GM15510 (cell line): ENCODE data around the gene MRPL41.

Experiments used
- POLR2A ChIP-seq: IDR thresholded peaks from 3 replicates; pipeline ENCODE4 v1.6.1; 2011; ENCODE audit warnings: borderline replicate concordance; ENCODE audit not compliant: insufficient read length; ENCODE audit errors: extremely low read depth

Gene MRPL41

DNA sequence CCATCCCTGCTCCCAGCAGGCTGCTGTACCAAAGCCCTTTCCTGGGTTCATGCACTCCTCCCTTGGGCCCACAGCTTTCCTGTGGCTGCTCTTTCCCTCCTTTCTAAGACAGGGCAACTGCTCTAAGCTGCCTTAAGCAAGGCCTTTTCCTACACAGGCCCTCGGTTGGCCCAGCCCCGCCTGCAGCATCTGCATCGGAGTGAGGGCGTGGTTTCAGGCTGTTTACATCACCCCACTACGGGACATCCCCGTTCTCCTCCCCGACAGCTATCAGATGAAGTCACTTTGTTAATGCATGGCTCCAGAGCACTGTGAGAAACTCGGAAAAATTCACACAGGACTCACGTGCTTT, 23.7 kb downstream of the MRPL41 start:
- TF ChIP-seq POLR2A: no peak

DNA sequence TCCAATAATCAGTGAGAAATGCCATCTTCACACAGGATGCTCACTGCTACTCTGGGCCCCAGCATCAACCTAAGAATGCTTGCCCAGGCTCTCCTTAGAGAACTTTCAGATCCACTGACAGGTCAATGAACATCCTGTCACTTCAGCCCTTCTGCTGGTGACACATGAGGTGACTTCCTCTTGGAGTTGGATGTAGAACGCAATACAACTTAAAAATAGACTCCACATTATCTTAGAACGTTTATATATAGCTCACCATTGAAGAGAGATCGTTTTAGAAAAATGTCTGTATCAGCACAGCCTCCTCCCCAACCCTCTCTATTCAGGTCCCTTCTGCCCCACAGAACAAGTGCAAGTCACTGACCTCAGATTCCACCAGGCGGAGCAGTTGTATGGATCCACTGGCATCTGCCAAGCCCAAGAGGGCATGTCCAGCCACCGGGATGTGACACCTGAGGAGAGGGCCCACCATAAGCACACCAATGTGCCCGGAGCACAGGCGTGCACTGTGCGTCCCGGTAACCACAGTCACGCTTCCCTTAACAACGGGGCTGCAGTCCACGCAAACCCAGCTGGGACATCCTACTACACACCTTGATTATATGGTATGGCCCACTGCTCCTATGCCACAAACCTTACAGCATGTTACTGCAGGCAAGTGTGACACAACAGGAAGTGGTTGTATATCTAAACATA, 24.2 kb downstream of the MRPL41 start:
- TF ChIP-seq POLR2A: no peak

- TF ChIP-seq POLR2A: peak; percentile 88
Measured at GRCh38 chr9:137578518-137579258, 27.0 kb downstream of the MRPL41 start, which contains the start of gene DPH7. Gene DPH7 (minus strand): TSS chr9:137578925. CDS start chr9:137578777, 148 bp downstream.

- TF ChIP-seq POLR2A: no peak
Measured at GRCh38 chr9:137579259-137579604, 27.6 kb downstream of the MRPL41 start.

DNA sequence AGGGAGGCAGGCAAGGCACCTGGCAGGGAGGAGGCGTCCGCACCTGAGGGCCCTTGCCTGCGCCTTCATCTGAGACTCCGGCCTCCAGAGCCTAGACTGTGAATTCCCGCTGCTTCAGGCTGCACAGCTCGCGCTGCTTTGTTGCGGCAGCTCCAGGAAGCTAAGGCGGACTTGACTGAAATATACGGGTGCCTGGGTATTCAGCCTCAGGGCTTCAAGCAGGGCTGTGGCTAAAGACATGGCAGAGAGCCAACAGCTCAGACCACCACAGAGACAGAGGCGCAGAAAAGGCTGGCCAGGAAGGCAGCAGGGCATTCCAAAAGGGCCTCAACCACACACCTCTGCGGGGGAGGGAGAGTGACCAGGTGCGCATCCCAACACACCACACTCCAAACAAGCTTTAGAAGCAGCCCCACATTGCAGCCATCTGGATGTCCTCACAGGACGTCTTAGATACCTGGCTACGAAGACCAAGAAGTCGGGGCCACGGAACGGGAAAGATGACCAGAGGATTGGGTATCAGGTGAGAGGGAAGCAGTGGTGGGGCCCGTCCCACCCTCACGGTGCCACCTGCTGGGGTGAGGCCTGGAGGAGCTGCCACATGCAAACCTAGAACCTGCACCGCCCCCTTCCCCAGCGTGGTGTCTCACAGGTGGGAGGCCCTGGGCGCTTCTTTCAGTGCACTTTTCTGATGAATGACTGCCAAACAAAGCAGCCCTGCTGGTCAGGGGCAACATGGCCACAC, 28.7 kb downstream of the MRPL41 start:
- no peak for TF ChIP-seq POLR2A

GRCh38 chr9:137580954-137581322, 29.3 kb downstream of the MRPL41 start:
- no peak for TF ChIP-seq POLR2A

DNA sequence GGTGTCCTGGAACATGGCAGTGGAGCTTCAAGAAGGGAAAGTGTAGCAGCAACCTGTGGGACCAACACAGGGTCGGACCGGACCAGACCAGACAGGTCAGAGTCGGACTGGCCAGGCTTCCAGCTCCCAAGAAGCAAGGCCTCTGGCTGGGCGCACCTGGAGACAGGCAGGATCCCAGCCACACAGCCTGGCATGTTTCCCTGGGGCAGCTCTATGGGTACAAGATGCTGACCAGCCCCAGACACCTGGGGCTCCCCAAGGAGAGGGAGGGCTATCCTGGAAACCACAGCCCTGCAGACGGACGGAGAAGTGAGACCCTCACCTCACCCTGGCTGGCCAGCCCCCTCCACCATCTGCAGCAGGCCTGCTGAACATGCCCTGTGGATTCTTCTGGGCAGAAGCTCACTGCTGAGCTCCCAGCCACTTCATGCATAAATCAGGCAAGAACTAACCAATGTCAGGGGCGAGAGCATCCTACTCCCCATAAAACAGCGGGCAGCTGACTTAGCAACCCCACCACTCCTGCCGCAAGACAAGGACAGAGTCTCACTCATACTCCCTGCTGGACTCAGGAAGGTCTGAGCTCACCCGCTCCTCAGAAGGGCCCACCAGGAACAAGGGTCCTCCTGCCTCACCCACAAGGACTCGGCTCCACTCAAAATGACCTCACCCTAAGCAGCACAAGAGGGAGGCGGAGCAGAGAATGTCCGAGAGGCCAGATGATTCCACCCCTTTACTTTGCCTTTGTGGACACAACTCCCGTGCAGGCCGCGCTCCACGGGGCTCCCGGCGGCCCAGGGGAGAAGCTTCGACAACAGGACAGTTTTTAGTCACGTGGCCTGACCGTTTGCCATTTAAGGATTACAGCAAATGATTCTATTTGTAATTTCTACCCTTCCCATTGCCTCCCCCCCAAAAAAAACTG, 29.9 kb downstream of the MRPL41 start:
- TF ChIP-seq POLR2A: no peak

GRCh38 chr9:137582286-137582860, 30.7 kb downstream of the MRPL41 start:
- no peak for TF ChIP-seq POLR2A

- no peak for TF ChIP-seq POLR2A
Measured at GRCh38 chr9:137583347-137583746, 31.7 kb downstream of the MRPL41 start.

DNA sequence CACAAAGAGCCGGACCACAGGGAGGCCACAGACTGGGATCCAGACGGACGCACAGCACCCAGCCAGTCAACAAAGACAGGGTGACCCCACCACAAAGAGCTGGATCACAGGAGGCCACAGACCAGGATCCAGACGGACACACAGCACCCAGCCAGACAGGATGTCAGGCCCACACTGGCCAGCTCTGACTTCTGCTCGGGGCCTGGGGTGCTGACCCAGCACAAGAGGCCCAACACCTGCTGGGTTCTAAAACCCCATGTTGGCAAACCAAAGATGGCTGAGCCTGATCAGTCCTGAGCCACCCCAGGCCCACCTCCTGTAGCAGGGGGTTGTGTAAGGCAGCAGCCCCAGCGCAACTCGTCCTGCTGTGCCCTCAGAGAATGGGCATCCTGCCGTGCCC, 32.3 kb downstream of the MRPL41 start:
- TF ChIP-seq POLR2A: no peak

DNA sequence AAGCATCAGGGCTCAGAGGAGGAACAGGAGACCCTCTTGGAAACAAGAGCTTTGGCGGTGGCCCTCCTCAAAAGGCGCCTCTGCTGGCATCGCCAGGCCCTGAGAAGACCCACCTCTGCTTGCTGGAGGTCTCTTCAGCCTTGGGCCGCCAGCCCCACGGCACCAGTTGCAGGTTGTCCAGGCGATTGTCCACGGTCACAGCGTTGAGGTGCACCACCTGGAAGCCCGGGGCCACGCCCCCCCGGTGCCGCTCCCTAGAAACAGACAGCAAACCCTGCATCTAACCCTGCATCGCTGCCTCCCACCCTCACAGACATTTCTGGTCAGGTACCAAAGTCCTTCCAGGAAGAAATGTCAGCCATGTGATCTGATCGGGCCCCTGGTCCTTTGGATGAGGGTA, 35.2 kb downstream of the MRPL41 start:
- no peak for TF ChIP-seq POLR2A

DNA sequence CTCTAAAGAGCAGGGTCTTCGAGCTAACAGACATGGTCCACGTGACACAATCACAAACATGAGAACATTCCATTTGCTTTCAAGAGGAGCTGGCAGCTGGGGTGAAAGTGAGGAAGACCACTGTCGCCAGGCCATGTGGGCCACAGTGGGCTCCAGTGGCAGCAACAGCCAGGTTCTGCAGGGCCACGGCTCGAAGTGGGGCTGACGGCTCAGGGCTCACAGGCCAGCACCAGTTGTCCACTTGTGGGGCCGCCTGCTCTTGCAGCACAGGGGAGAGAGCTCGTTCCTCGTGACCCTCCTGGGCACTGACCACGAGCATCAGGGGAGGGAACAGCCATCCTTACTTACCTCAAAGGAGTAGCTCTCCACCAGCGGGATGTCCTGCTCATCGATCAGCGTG, 36.6 kb downstream of the MRPL41 start:
- no peak for TF ChIP-seq POLR2A

- no peak for TF ChIP-seq POLR2A
Measured at GRCh38 chr9:137588891-137589290, 37.2 kb downstream of the MRPL41 start.

- no peak for TF ChIP-seq POLR2A
Measured at GRCh38 chr9:137589441-137590122, 37.9 kb downstream of the MRPL41 start.
